HG03045 (cell line): Measurements from ENCODE around the gene BCAS4.
"Not testable (repeated sequence)": the region's sequence is repeated elsewhere in the genome, so short reads cannot be mapped to it uniquely, and the experiment has no call there.

Experiments
- ATAC-seq: cut with Tn5 transposase; IDR thresholded peaks from one replicate; pipeline ENCODE4 v1.9.1; 2021; ENCODE audit warnings: mild to moderate bottlenecking, moderate library complexity; ENCODE audit not compliant: unreplicated experiment

The BCAS4 gene

DNA sequence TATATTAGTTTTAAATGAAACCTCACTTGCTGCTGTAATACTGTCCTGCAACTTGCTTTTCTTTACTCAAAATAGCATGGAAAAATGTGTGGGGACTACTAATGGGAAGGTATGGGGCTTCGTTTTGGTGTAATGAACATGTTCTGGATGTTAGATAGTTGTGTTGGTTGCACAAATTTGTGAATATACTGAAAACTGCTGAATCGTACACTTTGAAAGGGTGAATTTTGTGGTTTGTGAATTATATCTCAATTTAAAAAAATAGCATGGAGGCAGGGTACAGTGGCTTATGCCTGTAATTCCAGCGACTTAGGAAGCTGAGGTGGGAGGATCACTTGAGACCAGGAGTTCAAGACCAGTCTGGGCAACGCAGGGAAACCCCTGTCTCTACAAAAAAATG lies 2.3 kb downstream of the BCAS4 start:
- ATAC-seq, result no peak

- ATAC-seq, result no peak
Observed at GRCh38 chr20:50798650-50799049, 3.8 kb downstream of the BCAS4 start.

DNA sequence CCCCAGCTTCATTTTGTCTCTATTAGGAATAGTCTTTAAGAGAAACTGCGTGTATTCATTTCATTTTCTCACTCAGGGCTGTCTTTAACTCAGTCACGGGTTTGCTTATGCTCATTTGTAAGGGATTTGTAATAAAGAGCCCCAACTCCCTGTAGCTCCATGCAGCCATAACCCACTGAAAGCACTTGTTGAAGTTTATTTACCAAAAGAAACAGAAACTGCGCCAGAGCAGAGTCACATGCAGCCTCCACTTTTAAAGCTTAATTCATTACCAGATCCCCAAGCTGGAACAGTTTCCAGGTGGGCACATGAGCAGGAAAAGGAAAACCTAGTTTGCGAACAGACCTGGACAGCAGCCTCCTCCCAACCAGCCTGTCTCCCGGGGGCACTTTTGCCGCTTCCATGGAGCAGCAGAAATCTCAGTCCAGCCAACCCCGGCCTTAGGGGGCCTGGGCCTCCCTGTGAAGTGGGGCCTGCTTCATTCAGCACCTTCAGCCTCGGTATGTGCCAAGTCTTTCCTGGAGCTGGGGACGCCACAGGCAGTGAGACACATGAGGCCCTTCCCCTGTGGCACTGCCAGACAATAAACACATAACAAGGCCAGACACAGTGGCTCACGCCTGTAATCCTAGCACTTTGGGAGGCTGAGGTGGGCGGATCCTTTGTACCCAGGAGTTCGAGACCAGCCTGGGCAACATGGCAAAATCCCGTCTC lies 4.5 kb downstream of the BCAS4 start:
- no peak for ATAC-seq

DNA sequence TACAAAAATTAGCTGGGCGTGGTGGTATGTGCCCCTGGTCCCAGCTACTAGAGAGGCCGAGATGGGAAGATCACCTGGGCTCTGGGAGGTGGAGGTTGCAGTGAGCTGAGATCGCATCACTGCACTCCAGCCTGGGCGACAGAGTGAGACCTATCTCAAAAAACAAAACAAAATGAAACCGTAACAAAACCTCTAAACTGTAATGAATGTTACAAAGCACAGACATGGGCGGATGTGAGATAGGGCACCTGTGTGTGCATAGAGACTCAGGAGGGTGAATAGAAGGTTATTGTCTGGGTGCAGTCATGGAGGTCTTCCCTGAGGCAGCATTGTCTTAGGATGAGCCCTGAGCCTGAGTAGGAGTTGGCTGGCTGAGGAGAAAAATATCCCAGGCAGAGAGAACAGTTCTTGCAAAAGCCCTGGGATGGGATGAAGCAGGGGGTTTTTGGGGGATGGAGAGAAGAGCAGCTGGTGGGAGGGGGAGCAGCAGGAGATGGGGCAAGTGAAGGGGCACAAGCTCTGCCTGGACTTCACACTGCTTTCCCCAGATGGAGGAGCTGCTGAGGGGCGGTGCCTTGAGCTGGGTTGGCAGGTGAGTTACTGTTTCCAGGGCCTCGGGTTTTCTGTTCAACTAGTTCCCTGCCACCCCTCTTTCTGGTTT lies 5.2 kb downstream of the BCAS4 start:
- ATAC-seq, result no peak

DNA sequence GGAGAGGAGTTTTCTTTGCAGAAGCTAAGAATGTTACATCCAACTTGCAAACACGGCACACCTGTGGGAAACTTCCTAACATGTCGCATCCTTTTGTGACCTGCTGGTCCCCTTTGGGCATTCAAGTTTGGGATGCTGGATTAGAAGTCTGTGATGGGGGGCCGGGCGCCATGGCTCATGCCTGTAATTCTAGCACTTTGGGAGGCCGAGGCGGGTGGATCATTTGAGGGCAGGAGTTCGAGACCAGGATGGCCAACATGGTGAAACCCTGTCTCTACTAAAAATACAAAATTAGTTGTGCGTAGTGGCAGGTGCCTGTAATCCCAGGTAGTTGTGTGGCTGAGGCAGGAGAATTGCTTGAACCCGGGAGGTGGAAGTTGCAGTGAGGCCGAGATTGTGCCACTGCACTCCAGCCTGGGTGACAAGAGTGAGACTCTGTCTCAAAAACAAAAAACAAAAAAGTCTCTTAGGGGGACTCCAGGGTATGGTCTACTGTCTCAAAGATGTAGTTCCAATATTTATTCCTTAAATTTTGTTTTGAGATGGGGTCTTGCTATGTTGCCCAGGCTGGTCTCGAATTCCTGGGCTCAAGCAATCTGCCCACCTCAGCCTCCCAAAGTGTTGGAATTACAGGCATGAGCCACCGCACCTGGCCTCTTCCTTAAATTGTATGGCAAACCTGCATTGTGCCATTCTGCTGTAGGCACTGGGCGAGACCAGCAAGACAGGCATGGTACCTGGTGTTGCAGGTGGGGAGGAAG lies 6.3 kb downstream of the BCAS4 start:
- ATAC-seq, result not testable (repeated sequence)

GRCh38 chr20:50801747-50802125 lies 6.9 kb downstream of the BCAS4 start:
- ATAC-seq, result no peak

DNA sequence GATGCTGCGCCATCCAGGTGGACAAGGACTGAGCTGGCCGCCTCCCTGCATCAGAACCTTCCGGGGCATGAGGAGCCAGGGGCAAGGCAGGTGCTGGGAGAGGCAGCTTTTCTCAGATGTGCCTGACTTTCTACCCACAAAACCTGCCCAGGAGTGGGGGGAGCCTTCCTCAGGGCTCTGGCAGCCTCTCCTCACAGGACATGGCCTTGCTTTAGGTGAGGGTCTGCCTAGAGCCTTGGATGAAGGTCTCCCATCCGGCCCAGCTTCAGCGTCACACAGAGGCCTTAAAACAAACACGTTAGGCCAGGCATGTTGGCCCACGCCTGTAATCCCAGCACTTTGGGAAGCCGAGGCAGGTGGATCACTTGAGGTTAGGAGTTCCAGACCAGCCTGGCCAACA lies 7.4 kb downstream of the BCAS4 start:
- ATAC-seq, result no peak

GRCh38 chr20:50804437-50805348 lies 9.8 kb downstream of the BCAS4 start:
- ATAC-seq, result no peak

DNA sequence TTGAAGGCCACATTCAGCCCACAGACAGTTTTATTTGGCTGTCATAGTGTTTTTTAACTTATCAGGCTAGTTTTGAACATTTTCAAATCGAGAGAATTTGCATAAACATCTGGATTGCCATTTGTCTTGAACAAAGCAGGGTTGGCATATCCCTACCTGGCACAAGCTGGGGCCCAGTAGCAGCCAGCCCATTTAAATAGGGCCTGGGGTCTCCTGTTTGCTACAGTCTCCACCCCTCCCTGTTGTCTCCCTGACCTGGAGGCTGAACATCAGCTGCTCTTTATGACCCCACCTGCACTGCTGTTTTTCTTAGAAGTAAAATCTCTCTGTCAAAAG lies 10.5 kb downstream of the BCAS4 start:
- no peak for ATAC-seq

DNA sequence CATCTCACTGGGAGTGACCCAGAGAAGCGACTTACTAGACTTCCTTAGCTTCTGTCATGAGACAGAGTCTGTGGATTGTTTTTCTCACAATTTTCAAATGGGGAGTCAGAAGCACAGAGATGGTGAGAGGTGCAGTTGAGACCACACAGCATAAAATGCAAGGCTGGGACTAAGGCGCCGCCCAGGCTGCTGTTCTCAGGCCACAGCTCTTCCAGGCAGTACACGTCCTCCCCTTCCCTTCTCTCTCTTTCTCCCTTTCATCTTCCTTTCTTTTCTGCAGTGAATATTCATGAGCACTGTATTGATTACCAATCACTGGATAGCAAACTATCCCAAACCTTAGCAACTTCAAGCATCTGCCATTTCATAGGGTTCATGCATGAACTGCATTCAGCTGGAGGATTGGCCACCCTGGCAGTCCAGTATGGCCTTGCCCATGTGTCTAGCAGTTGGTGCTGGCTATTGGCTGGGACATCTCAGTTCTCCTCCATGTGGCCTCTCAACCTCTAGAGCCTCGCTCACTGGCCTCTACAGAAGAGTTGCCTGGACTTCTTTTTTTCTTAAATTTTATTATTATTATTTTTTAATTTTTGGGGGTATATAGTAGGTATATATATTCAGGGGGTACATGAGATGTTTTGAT lies 11.4 kb downstream of the BCAS4 start:
- ATAC-seq, result no peak

- ATAC-seq, result no peak
Observed at GRCh38 chr20:50810063-50810462, 15.2 kb downstream of the BCAS4 start.

GRCh38 chr20:50810842-50811241 lies 16.0 kb downstream of the BCAS4 start:
- ATAC-seq, result no peak

DNA sequence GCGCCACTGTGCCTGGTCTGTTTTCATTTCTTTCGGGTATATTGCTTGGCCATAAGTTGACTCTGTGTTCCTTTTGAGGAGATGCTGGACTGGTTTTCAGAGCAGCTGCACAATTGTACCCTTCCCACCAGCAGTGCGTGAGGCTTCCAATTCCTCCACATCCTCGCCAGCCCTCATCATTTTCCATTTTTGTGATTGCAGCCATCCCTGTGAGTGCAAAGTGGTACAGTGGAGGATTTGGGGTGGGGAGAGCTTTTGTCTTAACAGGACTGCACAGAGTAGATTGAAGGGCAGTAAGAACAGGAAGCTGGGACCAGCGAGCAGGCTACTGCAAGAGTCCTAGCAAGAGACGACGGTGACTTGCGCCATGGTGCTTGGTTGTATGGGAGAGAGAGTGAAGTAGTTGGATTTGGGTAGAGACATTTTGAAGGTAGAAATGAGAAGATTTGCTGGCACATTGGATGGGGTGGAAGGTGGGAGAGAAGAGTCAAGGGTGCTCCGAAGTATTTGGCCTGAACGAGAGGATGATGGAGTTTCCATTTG lies 18.3 kb downstream of the BCAS4 start:
- ATAC-seq, result no peak

GRCh38 chr20:50813801-50814200 lies 18.9 kb downstream of the BCAS4 start:
- ATAC-seq, result no peak

- no peak for ATAC-seq
Observed at GRCh38 chr20:50814438-50815161, 19.7 kb downstream of the BCAS4 start.

DNA sequence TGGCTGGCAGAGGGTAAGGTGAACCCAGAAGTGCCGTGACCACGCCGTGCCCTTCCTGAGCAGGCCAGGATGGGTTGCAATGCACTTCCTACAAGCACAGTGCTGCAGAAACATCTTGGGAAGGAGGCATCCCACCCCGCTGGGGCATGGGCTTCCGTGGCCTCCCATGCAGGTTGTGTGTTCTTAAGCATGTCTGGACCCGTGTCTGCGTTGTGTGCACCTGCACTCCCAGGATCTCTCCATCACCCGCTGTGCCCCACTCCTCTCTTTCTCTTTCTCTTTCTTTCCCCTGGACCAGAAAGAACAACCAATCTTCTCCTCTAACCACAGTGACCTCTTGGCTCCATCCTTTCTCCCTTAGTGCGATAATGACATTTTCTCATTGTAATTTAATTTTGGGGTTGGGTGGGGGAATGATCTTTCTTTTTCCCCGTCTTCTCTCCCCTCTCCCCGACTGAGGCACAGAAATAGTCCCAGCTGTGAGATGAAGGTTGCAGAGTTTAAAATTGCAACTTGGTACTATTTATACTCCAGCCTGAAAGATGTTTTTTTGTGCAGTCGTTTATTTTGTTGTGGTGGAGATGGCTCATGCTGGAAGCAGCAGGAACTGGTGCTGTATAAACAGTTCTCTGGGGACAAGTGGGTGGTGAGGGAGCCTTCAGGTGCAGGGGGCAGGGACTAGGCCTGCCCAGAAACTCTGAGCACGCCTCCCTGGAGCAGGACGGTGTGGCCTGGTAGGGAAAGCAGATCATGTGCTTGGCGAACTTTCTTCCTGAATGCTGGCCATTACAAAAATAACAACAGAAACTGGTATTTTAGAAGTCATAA lies 20.5 kb downstream of the BCAS4 start:
- ATAC-seq, result no peak

DNA sequence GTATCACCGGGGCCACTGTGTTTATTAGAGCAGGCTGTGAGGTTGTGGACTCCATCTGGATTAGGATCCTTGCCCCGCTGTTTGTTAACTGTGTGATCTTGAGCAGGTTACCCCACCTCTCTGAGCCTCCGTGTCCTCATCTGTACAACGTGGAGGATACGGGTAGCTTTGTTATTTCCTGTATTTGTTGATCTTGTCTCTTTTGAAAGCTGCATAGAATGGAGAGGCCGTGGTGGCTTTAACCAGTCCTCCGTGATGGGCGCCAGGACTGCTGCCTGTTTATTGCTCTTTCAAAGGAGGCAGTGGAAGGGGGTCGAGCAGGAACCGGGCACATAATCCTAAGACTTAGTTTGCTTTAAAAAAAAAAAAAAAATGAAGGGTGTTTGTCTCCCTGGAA lies 22.9 kb downstream of the BCAS4 start:
- no peak for ATAC-seq

- ATAC-seq, result no peak
Observed at GRCh38 chr20:50819349-50819748, 24.5 kb downstream of the BCAS4 start.
